NCI-H1436 treated with DMSO at 0.1 percent for 48 hours (cell line): Measurements from ENCODE around the gene TIMM21.

Source experiments
- DNase-seq: peaks from one replicate; lab custom pipeline; 2025; lab: John Stamatoyannopoulos, UW

TIMM21 gene

GRCh38 chr18:74147491-74147778, 888 bp upstream of the TIMM21 start:
- DNase-seq = no peak

- no peak for DNase-seq
Measured at GRCh38 chr18:74148543-74149070, 284 bp downstream of the TIMM21 start.

DNA sequence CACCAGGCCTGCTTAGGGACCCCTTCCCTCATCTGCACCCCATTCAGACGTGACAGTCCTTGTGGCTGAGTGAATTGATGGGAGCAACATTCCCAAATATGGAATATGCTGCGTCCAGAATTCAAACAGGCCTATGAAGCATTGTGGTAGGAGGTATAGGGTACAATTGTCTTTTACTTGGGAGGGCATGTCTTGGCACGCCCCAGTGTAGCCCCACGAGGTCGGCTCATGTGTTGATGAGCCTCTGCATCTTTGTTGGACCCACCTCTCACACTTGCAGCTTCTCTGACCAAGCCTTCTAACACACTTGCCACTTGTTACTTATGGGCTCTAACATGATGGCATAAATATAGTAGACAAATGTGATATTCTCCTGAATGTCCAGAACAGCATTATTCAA, 1.6 kb downstream of the TIMM21 start:
- no peak for DNase-seq

DNA sequence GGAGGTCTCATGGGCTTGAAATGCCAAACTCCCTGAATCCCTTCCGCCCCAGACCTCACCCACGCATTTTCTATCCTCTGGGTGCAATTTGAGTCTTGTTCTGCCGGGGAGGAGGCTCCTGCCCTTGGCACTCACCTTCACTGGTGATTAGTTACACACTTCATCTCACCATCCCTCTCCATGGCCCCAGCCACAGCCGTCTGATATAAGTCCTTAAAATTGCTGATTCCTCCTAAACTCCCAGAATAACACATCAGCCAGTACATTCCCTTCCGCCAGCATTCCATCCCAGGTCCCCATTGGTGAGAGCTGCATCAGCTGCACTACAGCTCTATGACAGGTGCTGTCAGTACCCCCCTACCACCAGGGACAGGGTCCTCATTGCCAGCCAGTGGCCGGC, 3.9 kb downstream of the TIMM21 start:
- DNase-seq = no peak

GRCh38 chr18:74152857-74153256, 4.5 kb downstream of the TIMM21 start:
- no peak for DNase-seq

- DNase-seq = no peak
Measured at GRCh38 chr18:74153377-74153776, 5.1 kb downstream of the TIMM21 start.

DNA sequence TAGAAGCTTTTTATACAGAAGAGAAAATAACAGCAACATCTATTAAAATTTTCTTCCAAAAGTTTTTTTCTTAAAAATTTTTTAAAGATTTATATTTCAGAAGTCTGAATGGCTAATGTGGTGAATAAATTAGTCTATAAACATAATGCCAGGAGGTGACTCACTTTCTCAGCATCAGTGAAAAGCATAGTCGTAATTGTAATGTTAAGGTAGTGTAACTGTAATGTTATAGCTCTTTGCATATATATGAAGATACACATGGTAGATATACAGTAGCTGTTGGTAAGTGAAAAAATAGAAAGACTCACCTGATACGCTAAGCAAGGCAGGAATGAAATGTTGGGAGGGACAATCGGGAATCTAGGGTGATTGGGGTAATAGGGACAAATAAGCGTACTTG, 5.5 kb downstream of the TIMM21 start:
- no peak for DNase-seq

GRCh38 chr18:74154716-74155115, 6.4 kb downstream of the TIMM21 start:
- DNase-seq = no peak

DNA sequence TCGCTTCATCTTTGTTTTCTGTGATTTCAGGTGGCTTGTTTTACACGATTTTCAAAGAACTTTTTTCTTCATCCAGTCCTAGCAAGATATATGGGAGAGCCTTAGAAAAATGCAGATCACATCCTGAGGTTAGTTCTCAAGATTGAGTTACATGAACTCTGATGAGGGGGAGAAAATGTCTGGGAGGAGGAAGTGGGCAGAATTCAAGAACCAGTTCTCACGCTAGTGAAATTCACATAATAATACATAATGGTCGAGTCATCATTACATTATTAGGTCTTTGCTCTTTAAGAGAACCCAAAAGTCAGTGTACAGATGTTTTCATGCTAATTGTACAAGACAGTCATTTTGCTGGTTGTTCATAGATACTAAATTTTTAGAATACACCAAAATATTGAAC, 7.0 kb downstream of the TIMM21 start:
- DNase-seq = no peak

- DNase-seq = no peak
Measured at GRCh38 chr18:74163019-74163660, 14.8 kb downstream of the TIMM21 start.

GRCh38 chr18:74166386-74166785, 18.1 kb downstream of the TIMM21 start:
- no peak for DNase-seq

GRCh38 chr18:74171910-74172606, 23.7 kb downstream of the TIMM21 start:
- DNase-seq = no peak

GRCh38 chr18:74172697-74173433, 24.5 kb downstream of the TIMM21 start:
- no peak for DNase-seq

- DNase-seq = no peak
Measured at GRCh38 chr18:74173434-74173750, 25.1 kb downstream of the TIMM21 start.

DNA sequence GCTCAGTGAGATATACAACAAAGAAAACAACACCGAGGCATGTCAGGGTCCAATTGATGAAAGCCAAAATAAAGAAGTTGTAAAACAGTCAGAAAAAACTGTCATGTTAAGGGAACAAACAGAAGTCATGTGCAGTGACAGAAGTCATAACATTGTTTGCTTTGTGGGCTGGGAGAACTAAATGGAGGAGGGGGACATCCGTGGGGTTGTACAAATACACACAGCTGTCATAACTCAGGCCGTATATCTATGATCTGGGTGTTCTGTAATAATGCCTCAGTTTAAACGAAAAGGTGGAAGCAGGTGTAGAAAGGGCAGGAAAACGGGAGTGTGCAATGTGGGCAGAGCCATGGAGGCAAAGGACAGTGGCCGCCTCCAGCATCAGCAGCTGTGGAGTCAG, 27.3 kb downstream of the TIMM21 start:
- DNase-seq = no peak

GRCh38 chr18:74178884-74179283, 30.6 kb downstream of the TIMM21 start:
- no peak for DNase-seq

- DNase-seq = no peak
Measured at GRCh38 chr18:74179623-74180199, 31.4 kb downstream of the TIMM21 start.

DNA sequence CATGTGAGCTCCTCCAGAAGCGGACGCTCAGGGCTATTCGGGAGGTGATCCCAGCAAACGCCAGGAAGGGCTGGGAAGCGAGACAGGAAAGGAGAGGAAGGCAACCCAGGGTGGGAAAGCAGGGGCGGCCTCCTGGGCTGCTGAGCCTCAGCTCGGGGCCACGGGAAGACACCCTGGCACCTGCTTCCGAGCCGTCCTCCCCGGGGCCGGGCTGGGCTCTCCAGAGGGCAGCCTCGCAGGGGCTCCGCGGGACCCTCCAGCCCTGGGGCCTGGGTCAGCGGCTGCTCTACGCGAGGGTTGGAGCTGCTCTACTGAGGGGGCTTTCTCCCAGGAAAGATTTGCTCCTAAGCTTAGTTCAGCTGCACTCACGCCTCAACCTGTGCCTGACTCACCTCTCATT, 34.0 kb downstream of the TIMM21 start:
- DNase-seq = no peak

DNA sequence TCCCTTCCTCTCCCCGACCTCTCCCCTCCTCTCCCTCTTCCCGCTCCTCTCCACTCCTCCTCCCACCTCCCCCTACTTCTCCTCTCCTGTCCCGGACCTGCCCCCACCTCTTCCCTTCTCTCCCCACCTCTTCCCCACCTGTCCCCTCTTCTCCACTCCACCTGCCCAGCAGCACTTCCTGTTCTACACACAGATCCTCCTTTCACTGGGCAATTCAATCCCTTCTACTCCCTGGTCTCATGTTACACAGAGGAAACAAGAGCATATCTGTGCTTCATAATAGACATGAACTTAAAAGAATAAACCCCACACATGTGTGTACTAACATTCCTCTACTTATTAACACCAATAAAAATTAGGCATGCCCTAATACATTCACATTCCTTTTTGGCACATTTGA, 34.8 kb downstream of the TIMM21 start:
- no peak for DNase-seq

GRCh38 chr18:74184875-74185274, 36.6 kb downstream of the TIMM21 start:
- no peak for DNase-seq

GRCh38 chr18:74185860-74186259, 37.5 kb downstream of the TIMM21 start:
- DNase-seq = no peak

DNA sequence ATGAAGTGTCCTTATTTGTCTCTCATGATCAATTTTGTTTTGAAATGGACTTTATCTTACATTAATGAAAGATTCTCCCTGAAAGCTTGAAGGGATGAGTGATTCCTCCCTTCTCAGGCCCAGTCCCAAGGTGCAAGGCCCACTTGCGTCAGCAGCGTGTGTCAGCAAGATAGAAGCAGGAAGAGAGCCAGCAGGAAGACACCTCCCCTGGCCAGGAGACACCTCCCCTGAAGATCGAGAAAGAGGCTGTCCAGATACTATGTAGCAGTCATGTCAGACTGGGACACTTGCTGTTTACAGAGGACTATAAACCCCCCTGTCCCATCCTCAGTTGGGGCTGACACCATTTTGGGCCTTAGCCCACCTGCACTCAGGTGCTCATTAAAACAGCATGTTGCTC, 38.3 kb downstream of the TIMM21 start:
- no peak for DNase-seq

DNA sequence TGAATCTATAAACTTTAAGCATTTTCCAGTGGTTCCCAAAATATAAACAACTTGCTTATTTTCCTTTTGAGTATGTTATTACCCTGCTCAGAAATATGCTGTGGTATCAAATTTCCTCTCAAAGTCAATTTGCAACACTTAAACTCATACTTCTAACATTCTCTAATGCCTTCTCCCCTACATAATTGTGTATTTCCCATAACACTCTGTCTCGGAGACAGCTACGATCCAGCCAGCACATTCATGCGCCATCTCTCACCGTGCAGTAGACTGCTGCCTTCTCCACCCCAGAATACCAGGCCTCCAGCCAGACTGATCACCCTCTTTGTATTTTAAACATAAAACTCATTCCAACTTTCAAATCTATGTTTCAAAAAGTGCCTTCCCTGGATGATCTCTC, 41.8 kb downstream of the TIMM21 start:
- no peak for DNase-seq
